H1 (cell line): ENCODE results near the gene PLXNB2. TPM values are rescaled to one million over a fixed set of nuclear protein-coding genes. Genes with fewer than 3 reads are reported as not detected.

ENCODE experiments used
- BCL11A ChIP-seq, 2 experiments: IDR thresholded peaks; one replicate each; pipeline ENCODE4 v1.6.1; 2011; ENCODE audit warnings: low read depth in 2 of 2, low read length in 2 of 2, mild to moderate bottlenecking in 2 of 2
- polyA plus RNA-seq, 7 experiments: library from polyadenylated mRNA; depleted of rRNA in 3 of 7; stranded (reverse) in 5 of 7; unstranded in 2 of 7; fragments of >200 nt in 5 of 7; fragments of 200-250 nt in 2 of 7; gene quantifications; 1 replicate in 5 of 7; 2 replicates in 1 of 7; 4 replicates in 1 of 7; pipeline versions ENCODE4 v1.2.1 to v1.2.3, GENCODE V29; 2011 to 2013; ENCODE audit warnings: missing spikeins in 2 of 7, mixed read lengths in 2 of 7
- total RNA-seq: library from RNA; stranded (reverse); fragmentation: NEBNext Ultra II Directional; extraction: Animal tissue kit (Norgen Biotek cat#: 25700); gene quantifications from 2 replicates; pipeline ENCODE4 v1.2.1, GENCODE V29; 2021

PLXNB2 gene
- total and polyA plus RNA-seq, 2 of the 8 experiments (the other 6 are each of a cell fraction or from before 2014, with no cell fraction given): 58.3 to 92.8 TPM

- TF ChIP-seq BCL11A (IDR thresholded peaks at IDR 0.05; ENCODE audit: low read depth in 2 of 2, low read length in 2 of 2): no peak
Measured at GRCh38 chr22:50256258-50256862, 51.1 kb downstream of the PLXNB2 start (continued).
